ENCODE results near the gene MINK1.

- TF ChIP-seq CTCF (IDR thresholded peaks at IDR 0.05) (no peak), POLR2A (IDR thresholded peaks at IDR 0.05) (no peak)
Observed at GRCh38 chr17:4856271-4856936, 23.3 kb downstream of the MINK1 start.
